Erythroblast (primary cell): ENCODE data around the gene RFC4.

Experiments used
- GATA1 ChIP-seq: IDR thresholded peaks from 2 replicates; pipeline ENCODE4 v1.6.1; 2011; ENCODE audit warnings: low read depth, mild to moderate bottlenecking, control low read depth, low read length, moderate library complexity
- POLR2A ChIP-seq: IDR thresholded peaks from 2 replicates; pipeline ENCODE4 v1.6.1; 2011; ENCODE audit warnings: mild to moderate bottlenecking, low read length

DNA sequence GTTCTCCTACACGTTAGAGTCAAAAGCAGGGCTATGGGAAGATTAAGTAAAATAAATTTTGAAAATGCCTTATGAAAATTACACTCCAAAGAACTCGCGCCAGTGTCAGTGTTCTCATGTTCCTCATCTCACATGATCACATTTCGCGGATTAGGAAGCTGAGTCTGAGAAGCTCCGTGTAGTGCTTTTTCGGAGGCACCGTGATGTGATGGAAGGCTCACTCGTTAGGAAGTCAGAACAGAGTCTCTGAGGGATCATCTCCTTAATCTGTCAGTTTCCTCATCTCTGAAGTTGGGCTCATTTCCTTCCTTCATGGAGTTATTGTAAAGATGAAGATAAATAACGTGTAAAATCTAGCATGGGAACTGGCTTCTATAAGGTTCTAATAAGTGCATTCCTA lies 39.5 kb upstream of the RFC4 start:
- TF ChIP-seq POLR2A (no peak), GATA1 (no peak)
